ENCODE data around the gene PSD4.

GRCh38 chr2:113257516-113258264, 83.9 kb downstream of the PSD4 start:
- no peak for TF ChIP-seq CTCF (IDR thresholded peaks at IDR 0.05; ENCODE audit: low read length)
- TF ChIP-seq EZH2 (optimal IDR thresholded peaks at IDR 0.05; ENCODE audit: low read depth, low read length), result no peak
- no peak for TF ChIP-seq EZH2phosphoT487 (IDR thresholded peaks at IDR 0.05; ENCODE audit: low read length)
